Stimulated activated CD4-positive, alpha-beta T cell treated with anti-CD3 and anti-CD28 coated beads, Interleukin-2, amount 100 ng/mL, for 48 hours (primary cell): ENCODE data around the gene NAA10.

Experiments used
- DNase-seq, 2 donors: peaks; one replicate each; pipeline ENCODE4 v3.0.0-alpha.2; 2020

NAA10 gene

DNA sequence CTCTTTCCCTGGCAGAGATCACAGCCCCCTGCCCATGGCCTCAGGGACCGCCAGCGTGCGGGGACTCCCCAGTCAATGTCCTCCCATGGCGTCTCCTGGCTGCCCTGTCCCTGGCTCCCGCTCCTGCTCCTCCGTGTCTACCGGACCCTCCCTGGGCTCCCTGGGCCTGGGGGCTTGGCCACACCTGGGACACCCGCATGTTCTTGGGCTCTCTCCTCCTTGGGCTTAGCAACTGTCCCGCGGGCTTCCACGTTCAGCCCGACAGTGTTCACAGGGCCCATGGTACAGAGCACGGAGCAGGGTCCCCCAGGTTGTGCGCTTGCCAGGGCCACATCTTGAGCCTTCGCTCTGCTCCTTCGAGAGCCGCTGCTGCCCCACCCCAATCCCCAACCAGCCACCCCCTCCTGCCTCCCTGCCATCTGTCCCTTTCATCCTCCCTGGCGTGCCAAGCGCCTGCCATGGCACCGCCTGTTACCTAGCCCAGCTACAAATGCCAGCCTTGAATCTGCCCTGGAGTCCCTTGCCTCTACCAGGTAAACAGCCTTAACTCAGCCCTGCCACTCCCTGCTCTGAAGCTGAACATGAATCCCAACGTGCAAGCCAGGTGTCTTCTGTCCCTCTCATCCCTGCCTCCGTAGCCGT, 26.5 kb downstream of the NAA10 start:
- no peak for DNase-seq

DNA sequence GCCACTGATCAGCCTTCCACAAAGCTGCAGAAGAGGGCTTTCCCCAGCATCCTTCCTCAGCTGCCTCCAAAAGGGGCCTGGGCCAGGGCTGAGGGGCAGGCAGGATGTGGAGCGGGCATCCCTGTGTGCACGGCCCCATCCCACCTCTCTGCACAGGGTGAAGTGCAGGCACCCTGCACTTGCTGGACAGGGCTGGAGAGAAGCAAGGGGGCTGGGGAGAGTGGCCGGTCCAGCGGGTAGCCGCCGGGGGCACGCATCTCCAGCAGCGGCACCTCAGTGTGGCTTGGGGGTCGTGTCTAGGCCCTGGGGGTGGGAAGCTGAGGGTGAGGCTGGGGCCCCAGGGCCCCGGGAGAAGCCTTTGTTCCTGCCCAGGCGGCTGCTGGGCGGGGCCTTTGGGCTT, 27.4 kb downstream of the NAA10 start:
- no peak for DNase-seq

DNA sequence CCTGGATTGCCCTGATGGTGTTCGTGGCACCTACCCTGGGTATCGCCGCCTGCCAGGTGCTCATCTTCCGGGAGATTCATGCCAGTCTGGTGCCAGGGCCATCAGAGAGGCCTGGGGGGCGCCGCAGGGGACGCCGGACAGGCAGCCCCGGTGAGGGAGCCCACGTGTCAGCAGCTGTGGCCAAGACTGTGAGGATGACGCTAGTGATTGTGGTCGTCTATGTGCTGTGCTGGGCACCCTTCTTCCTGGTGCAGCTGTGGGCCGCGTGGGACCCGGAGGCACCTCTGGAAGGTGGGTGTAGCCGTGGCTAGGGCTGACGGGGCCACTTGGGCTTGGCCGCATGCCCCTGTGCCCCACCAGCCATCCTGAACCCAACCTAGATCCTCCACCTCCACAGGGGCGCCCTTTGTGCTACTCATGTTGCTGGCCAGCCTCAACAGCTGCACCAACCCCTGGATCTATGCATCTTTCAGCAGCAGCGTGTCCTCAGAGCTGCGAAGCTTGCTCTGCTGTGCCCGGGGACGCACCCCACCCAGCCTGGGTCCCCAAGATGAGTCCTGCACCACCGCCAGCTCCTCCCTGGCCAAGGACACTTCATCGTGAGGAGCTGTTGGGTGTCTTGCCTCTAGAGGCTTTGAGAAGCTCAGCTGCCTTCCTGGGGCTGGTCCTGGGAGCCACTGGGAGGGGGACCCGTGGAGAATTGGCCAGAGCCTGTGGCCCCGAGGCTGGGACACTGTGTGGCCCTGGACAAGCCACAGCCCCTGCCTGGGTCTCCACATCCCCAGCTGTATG, 28.5 kb downstream of the NAA10 start:
- DNase-seq: no peak

DNA sequence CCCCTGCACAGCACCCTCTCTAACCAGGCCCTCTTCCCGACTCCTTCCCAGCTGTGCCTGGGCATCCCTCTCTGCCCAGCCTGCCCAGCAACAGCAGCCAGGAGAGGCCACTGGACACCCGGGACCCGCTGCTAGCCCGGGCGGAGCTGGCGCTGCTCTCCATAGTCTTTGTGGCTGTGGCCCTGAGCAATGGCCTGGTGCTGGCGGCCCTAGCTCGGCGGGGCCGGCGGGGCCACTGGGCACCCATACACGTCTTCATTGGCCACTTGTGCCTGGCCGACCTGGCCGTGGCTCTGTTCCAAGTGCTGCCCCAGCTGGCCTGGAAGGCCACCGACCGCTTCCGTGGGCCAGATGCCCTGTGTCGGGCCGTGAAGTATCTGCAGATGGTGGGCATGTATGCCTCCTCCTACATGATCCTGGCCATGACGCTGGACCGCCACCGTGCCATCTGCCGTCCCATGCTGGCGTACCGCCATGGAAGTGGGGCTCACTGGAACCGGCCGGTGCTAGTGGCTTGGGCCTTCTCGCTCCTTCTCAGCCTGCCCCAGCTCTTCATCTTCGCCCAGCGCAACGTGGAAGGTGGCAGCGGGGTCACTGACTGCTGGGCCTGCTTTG, 29.2 kb downstream of the NAA10 start:
- no peak for DNase-seq

DNA sequence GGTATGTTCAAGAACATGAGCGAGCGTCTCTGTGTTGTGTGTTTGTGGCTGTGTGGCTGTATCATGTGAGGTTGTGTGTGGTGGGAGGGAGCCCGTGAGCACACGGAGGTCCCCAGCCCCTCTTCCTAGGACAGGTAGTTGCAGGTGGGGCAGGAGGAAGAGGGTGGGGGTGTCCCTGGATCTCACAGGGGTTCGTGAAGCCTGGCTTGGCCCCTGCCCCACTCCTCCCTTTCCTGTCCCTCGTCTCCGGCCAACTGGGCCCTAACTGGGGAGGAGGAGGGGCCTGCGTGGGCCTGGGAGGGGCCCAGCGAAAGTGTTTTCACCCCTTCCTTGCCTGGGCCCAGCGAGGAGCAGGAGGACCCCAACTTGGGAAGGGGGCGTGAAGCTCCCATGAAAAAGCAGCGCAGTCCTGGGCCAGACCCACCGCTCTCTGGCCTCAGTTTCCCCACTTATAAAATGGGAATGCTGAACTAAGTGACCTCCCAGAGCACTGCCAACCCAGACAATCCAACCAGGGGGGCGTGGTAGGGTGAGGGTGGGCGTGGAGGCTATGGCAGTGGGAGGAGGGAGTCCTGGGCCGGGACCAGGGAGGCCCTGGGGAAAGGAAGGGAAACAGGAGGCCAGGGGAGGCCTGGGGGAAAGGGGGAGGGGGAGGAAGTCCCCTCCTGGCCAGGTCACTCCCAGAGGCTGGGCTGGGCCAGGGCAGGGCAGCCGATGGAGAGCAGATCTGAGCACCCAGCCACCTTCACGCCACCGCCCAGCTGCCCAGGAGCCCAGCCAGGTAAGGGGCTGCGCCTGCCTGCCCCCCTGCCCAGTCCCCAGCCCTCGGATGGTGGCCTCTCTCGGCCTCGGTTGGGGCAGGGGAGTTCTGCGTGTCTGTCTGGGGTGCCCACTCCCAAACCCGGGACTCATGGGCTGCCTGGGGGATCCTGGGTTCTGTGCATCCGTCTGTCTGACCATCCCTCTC, 30.6 kb downstream of the NAA10 start, which contains the start of gene AVPR2:
AVPR2 (plus strand) TSS at position 683 of the 967 bp plus-strand sequence. CDS start 473 bp downstream, outside the sequence.
- no peak for DNase-seq

DNA sequence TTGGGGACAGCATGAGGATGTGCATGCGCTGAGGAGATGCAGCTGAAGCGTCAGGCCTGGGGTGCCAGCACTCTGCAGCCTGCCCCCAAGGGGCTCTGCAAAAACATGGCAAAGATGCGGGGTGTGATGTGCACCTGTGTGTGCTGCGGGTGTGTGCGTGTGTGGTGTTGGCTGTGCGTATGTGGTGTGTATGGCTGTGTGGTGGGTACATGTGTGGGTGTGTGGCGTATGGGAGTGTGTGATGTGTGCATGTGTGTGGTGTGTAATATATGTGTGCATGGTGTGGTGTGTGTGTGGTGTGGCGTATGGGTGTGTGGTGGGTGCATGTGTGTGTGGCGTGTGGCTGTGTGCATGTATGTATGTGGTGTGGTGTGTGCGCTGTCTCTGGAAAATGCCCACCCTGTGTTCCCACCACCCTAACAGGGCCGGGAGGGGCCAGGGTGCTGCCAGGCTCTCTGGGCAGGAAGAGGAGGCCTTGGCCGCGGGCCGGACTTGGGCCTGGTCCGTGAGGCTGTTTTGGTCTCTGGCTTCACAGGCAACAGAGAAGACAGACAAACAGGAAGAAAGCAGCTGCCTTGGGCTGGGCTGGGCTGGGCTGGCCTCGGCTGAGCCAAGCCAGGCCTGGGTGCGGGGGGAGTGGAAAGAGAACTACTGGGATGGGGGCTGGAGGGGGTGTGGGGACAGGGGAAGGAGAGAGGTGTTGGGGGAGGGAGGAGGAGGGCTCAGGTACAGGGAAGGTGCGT, 31.4 kb downstream of the NAA10 start:
- no peak for DNase-seq

DNA sequence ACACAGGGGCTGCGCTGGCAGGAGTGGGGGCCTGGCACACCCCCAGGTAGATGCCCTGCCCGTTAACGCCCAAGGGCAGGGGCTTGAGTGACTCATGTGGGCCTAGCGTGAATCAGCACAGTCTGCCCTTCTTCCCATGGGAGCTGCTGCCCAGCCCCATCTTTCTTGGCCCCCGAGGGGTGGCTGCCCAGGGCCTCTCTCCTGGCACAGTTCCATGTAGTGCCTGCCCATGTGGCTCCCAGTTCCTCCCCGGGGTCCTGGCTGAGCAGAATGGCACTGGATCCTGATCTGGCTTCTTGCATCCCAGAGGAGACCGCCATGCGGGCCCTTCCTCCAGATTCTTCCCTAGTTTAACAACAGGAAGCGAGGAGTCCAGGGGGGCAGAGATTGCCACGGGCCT, 32.5 kb downstream of the NAA10 start:
- no peak for DNase-seq

DNA sequence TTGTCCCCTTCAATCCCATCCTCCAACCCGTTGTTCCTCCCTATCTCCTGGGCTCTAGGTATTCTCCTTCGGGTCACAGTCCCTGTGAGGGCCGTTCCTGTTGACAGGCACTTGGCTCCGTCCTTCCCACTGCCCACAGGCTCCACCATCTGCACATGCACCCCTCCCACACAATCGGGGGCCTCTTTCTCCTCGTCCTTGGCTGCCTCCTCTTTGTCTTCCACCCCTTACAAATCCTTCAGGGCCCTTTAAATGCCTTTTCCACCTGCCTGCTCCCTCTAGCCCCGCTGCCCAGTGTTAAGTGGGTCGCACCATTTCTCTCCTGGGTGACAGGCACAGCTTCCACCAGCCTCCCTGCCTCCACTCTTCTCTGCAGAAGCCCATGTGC, 33.1 kb downstream of the NAA10 start:
- no peak for DNase-seq

DNA sequence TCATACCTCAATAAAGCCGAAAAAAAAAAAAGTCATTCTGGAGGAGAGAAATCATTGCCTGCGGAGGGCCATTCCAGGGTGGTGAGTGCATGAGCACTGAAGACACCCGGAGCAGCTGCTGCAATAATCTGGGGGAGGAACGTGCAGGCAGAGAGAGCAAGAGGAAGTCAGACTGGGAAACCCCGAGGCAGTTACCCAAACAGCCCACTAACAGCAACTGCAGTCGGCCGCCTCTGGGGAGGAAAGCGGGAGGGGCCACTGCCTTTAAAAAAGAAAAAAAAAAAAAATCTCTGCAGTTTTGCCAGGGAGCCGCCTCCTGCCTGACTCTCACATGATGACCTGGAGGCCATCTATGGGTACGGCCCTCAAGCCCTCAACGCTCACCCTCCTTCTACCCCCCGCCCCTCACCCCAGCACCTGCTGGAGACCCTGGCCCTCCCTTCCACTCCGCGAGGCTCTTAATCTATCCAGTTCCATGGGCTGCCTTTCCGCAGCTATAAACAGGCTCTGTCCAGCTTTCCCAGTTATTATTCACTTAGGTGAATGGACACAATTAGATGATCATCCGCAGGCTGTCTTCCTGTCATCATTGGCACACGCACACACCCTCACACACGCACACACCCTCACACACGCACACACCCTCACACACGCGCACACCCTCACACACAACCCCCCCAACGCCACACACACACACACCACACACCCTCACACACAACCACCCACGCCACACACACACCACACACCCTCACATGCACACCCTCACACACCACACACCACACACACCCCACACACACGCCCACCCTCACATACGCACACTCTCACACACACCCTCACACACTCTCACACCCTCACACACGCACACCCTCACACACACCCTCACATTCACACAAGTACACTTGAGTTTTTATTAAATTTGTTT, 33.7 kb downstream of the NAA10 start:
- peak in 1 of 2 donors; percentile 23 for DNase-seq

DNA sequence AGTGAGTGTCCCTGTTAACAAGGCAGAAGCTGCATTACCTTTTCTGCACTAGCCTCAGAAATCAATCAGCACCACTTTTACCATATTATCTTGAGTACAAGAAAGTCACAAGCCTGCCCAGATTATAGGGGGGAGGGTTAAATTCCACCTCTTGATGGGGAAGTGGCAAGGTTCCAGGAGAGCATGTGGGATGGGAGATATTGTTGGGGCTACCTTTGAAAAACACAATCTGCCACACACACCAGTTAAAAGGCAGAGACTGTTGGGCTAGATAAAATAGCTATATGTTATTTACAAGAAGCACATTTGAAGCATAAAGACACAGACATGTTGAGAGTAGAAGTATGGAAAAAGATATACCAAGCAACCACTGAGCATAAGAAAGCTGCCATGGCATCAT, 36.9 kb downstream of the NAA10 start:
- DNase-seq: no peak

DNA sequence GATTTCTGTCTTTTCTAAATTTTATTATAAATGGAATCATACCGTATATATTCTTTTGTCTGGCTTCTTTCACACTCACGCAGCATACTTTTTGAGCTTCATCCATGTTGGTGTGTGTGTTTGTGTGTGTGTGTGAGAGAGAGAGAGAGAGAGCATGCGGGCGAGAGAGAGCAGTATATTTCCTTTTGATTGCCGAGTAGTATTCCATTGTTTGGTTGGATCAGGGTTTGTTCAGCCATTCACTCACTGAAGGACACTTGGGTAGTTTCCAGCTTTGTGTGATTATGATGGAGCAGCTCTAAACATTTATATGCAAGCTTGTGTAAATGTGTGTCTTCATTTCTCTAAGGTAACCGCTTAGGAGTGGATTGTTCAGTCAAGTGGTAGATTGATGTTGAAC, 45.7 kb downstream of the NAA10 start:
- DNase-seq: no peak

DNA sequence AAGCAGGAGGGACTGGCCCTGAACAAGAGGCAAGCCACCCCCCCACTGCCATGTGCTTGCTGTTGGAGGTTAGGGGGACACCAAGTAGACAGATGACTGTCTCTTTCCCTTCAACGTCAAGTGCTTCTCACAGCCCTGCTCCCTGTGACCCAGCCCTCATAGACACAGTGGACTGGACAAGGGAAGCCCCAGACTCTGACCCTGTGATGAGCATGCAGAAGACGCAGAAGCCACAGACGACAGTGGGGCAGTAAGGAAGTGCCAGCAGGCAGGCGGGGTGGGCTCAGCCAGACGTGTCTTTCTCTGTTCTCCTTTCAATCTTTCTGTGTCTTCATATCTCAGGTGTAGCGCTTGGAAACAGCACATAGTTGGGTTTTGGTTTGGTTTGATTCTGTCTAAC, 46.5 kb downstream of the NAA10 start:
- DNase-seq: no peak

DNA sequence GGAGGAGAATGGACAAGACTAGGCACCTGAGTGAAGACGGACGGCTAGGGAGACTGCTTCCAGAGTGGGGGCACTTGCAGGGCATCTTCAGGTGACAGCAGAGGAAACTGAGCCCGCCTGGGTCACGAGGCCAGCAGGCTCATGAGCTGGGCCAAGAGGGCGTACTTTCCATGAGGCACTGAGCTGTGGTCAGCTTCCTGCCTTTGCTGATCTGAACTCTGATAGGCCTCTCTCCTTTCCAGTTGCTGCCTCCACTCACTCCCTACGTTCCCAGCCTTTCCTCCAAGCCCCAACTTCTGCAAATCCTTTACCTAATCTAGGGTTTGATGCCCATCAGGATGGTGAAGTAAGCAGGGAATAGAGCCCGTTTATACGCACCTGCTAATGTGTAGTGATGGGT, 47.5 kb downstream of the NAA10 start:
- no peak for DNase-seq

DNA sequence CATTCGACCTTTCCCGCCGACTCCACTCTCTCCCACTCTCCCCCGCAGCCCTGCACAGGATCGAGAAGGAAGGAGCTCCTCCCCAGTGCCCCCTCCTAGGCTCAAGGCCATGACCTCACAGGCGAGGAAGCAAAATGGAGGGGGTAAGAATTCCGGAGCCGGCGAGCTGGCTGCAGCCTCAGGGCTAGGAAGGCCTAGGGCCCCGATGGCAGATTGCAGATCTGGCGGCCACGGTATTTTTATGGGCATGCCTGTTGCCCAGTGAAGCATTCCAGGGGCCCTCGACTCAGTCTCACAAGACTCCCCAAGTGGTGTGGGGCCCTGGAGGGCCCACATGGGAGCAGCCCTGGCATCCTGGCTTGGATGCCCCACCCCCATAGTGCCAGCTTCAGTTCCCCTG, 47.9 kb downstream of the NAA10 start:
- DNase-seq: no peak

DNA sequence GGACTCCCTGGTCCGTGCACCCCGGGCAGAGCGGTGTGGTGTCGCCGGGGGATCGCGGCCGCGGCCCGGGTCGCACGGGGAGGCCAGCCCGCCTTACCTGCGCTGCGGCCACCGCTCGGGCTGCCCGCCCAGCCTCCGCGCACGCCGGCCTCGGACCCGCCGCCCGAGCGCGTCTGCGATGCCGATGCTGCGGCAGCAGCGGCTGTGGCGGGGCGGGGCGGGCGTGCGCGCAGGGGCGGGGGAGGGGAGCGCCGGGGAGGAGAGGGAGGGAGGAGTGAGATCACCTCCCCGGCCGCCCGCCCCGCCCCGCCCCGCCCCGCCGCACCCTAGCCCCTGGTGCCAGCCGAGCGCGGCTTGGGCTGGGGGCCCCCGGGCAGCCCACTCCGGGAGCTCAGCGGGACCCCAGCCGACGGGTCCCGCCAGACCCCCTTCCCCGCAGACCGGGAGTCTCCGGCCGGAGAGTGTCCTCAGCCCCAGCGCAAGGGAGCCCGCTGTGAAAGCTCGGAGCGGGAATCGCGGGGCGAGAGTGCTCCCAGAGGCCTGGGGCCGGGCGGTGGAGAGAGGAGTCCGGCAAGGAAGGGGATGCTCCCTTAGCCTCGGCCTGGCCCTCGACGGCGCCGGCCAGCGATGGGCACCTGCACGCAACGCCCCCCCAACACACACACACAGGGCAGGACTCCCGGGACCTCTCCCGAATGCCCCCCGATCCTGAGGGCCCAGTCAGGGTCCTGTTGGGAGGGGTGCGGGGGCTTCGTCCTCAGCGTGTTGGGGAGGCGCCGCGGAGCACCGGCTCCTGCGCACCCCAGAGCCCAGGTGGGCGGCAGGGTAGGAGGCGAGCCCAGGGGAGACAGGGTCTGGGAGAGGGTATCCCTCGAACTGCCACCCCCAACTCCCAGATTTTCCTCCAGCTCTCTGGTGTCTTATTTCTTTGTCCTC, 48.6 kb downstream of the NAA10 start, which contains the start of gene L1CAM:
L1CAM (minus strand) TSS at position 206 of the 936 bp plus-strand sequence. CDS start 10,337 bp downstream, outside the sequence.
- no peak for DNase-seq

DNA sequence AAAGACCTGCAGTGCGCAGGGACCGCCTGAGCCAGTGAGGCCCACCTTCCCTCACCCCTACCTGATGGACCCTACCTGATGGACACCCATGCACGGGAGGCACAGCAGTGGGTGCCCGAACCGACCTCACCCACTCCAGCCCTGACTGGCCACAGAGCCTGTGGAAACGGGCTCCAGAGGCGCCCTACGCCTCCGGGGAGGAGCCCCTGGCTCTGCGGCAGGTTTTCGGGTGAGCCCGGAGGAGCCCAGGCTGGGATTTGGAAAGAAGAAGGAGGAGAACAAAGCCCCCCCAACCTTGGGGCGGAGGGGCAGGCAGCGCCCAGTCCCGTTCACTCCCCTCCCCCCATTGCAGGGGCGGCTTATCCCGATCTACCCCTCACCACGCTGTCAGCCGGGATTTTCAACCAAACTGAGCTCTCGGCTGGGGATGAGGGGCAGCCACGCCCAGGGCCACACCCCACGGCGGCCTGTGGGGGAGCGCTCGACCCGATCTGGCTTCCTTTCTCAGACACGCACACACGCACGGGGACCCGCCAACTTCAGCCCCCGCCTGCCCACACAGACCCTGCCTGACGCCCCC, 49.5 kb downstream of the NAA10 start:
- DNase-seq: no peak

DNA sequence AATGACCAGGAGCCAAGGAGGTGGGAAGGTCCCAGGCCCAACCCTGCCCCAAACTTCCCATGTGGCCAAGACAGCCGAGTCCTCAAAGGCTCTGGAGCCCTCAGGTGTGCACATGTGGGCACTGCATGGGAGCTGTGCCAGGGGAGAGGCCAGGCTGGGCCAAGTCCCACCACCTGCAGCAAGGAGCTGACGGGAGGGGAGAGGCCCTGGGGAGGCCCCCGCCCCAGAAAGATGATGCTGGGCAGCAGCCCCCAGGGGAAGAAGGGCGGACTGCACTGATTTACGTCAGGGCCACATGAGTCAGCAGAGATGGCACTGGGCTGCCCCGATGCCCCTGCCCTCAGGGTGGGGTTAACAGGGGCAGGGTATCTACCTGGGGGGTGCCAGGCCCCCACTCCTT, 50.2 kb downstream of the NAA10 start:
- DNase-seq: no peak

DNA sequence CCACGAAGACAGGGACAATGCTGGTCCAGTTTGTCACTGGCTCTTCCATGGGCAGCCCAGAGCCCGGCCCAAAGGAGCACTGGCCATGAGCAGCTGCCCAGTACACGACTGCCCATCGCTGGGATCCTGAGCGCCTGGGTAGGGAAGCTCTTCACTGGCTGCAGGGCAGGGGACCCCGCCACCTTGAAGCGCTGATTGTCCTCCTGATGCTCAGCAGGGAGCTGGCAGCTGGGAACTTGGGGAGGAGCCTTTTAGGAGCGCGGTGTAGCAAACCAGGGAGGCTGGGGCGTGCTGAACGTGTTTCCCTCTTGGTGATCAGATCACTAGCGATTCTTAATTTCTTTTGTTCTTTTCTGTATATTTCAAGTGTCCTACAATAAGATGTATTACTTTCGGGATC, 50.7 kb downstream of the NAA10 start:
- no peak for DNase-seq

DNA sequence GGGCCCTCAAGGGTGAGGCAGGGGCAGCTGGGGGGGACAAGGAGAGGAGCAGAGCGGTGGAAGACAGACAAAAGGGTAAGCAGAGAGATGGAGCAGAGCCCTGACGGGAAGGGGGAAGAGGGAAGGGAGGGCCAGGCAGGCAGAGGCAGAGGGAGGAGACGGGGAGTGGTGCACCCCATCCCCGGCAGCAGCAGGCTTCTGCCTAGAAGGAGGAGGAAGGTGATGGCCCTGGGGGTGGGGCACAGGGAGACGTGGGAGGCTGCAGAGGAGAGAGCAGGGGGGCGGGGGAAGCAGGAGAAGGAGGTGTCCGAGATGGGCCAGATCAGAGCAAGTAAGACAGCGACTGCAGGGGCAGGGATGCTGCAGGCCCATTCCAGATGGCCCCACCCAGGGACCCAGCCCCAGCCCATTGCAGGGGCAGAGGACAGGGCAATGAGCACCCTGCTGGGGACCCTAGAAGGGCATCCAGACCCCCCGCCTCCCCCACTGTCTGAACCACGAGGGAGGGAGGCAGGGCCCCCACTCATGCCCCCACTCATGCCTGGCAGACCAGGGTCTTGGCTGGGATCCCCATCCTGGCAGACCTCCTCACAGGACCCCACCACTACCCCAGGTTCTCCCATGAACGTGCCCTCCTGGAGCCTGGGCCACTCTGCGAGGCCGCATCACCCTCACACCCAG, 51.5 kb downstream of the NAA10 start:
- no peak for DNase-seq
